Breast epithelium (tissue), 3 donors: ENCODE data around the gene ZNF664.

Source experiments
- POLR2A ChIP-seq: fragments of 450-650 bp; IDR thresholded peaks from one replicate; pipeline ENCODE4 v1.6.1; 2016; ENCODE audit warnings: antibody characterized with exemption, mild to moderate bottlenecking, moderate library complexity
- POLR2AphosphoS5 ChIP-seq, 3 donors: sonication (generic); formaldehyde crosslinking; IDR thresholded peaks; one replicate each; pipeline ENCODE4 v1.6.1; 2017; ENCODE audit warnings: antibody characterized with exemption in 3 of 3
- TF ChIP-seq, protein P1 (sequence below), 3 donors: fragments of 450-650 bp; IDR thresholded peaks; one replicate each; pipeline ENCODE4 v1.5.1; 2016 to 2017; ENCODE audit warnings: antibody characterized with exemption in 3 of 3, mild to moderate bottlenecking in 3 of 3, moderate library complexity in 3 of 3

DNA sequence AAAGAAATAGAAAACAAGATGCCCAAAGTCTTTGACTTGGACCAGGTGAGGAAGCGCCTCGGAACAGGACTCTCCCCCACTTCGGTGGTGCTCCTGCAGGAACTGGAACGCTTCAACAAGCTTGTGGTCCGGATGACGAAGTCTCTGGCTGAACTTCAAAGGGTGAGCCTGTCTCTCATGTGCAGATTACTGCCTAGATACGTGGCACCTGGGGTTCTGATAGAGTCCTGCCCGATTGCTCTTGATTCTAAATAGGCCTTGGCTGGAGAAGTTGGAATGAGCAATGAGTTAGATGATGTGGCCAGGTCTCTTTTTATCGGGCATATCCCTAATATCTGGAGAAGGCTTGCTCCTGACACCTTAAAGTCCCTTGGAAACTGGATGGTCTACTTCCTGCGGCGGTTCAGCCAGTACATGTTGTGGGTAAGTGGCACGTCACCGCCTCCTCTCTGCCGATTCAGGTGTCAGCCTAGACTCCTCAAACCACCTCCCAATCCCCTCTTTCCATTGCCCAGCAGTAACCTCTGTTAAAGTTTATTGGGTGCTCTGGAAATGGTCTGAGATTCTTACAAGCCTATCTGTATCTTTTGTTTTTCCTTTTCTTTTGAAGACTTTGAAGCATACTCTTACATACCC lies 41.2 kb upstream of the ZNF664 start:
- TF ChIP-seq, protein P1, sequence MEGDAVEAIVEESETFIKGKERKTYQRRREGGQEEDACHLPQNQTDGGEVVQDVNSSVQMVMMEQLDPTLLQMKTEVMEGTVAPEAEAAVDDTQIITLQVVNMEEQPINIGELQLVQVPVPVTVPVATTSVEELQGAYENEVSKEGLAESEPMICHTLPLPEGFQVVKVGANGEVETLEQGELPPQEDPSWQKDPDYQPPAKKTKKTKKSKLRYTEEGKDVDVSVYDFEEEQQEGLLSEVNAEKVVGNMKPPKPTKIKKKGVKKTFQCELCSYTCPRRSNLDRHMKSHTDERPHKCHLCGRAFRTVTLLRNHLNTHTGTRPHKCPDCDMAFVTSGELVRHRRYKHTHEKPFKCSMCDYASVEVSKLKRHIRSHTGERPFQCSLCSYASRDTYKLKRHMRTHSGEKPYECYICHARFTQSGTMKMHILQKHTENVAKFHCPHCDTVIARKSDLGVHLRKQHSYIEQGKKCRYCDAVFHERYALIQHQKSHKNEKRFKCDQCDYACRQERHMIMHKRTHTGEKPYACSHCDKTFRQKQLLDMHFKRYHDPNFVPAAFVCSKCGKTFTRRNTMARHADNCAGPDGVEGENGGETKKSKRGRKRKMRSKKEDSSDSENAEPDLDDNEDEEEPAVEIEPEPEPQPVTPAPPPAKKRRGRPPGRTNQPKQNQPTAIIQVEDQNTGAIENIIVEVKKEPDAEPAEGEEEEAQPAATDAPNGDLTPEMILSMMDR (IDR thresholded peaks at IDR 0.05): no peak
- TF ChIP-seq POLR2AphosphoS5 (IDR thresholded peaks at IDR 0.05) (no peak), POLR2A (no peak)
